GM23338 (cell line): ENCODE measurements around the gene CLDN11. TPM values are rescaled to one million over a fixed set of nuclear protein-coding genes. Genes with fewer than 3 reads are reported as not detected.
A peak's percentile ranks its signal among the peaks of the same experiment; 100 is the strongest.

Experiments
- ATAC-seq: fragments of 200-7000 bp; cut with Tn5 transposase; 3 replicates; pipeline ENCODE4 v1.9.1; 2020
- DNase-seq: peaks from one replicate; pipeline ENCODE4 v3.0.0-alpha.2; 2015; ENCODE audit warnings: low spot score
- H2AFZ ChIP-seq: fragments of 200-600 bp; sonication (generic); 2 replicates; pipeline ENCODE4 v1.8.0; 2016; ENCODE audit warnings: antibody characterized with exemption, mild to moderate bottlenecking, moderate library complexity
- H3F3A ChIP-seq: fragments of 200-600 bp; sonication (generic); replicated peaks from 2 replicates; pipeline ENCODE4 v1.8.0; 2017; ENCODE audit warnings: antibody characterized with exemption, mixed run types, low read depth
- H3K27ac ChIP-seq: fragments of 200-600 bp; sonication (generic); 2 replicates; pipeline ENCODE4 v1.6.1; 2016; ENCODE audit warnings: low read depth
- H3K27me3 ChIP-seq: fragments of 200-600 bp; sonication (generic); 2 replicates; pipeline ENCODE4 v1.8.0; 2016; ENCODE audit warnings: mild to moderate bottlenecking, mixed run types, moderate library complexity; ENCODE audit not compliant: insufficient read depth
- H3K36me3 ChIP-seq: fragments of 200-600 bp; sonication (generic); 2 replicates; pipeline ENCODE4 v1.8.0; 2016; ENCODE audit warnings: mild to moderate bottlenecking; ENCODE audit not compliant: insufficient read depth
- H3K4me1 ChIP-seq: fragments of 200-600 bp; sonication (generic); 2 replicates; pipeline ENCODE4 v1.8.0; 2016; ENCODE audit warnings: mild to moderate bottlenecking, moderate library complexity; ENCODE audit not compliant: insufficient read depth
- H3K4me2 ChIP-seq: fragments of 200-600 bp; sonication (generic); 2 replicates; pipeline ENCODE4 v1.7.1; 2017; ENCODE audit warnings: mixed run types
- H3K4me3 ChIP-seq: fragments of 200-600 bp; sonication (generic); 2 replicates; pipeline ENCODE4 v1.6.1; 2016; ENCODE audit warnings: mixed run types
- H3K79me2 ChIP-seq: fragments of 200-600 bp; sonication (generic); replicated peaks from 2 replicates; pipeline ENCODE4 v1.8.0; 2017; ENCODE audit warnings: mild to moderate bottlenecking; ENCODE audit not compliant: insufficient read depth
- H3K9me2 ChIP-seq: fragments of 200-600 bp; sonication (generic); 2 replicates; pipeline ENCODE4 v1.8.0; 2017; ENCODE audit not compliant: insufficient read depth
- H4K20me1 ChIP-seq: fragments of 200-600 bp; sonication (generic); replicated peaks from 2 replicates; pipeline ENCODE4 v1.8.0; 2017; ENCODE audit warnings: mild to moderate bottlenecking; ENCODE audit not compliant: insufficient read depth
- H3K27ac Mint-ChIP-seq: 2 replicates; pipeline ENCODE4 v1.8.0; 2020; ENCODE audit warnings: inconsistent platforms, mild to moderate bottlenecking, moderate library complexity, mixed read lengths
- H3K27me3 Mint-ChIP-seq: 3 replicates; pipeline ENCODE4 v1.8.0; 2022; ENCODE audit warnings: low read depth, mild to moderate bottlenecking, moderate library complexity, mixed read lengths, inconsistent platforms; ENCODE audit not compliant: insufficient read depth, poor library complexity
- H3K36me3 Mint-ChIP-seq: 3 replicates; pipeline ENCODE4 v1.8.0; 2021; ENCODE audit warnings: low read depth, mild to moderate bottlenecking, inconsistent platforms, moderate library complexity, mixed read lengths
- H3K4me1 Mint-ChIP-seq: 3 replicates; pipeline ENCODE4 v1.8.0; 2020; ENCODE audit warnings: mild to moderate bottlenecking, inconsistent platforms, mixed read lengths
- H3K4me3 Mint-ChIP-seq: 3 replicates; pipeline ENCODE4 v1.8.0; 2021; ENCODE audit warnings: moderate library complexity, mild to moderate bottlenecking, inconsistent platforms, mixed read lengths
- H3K9me3 Mint-ChIP-seq: 3 replicates; pipeline ENCODE4 v1.8.0; 2020; ENCODE audit warnings: moderate library complexity, mild to moderate bottlenecking, inconsistent platforms, mixed read lengths
- CREB1 ChIP-seq: fragments of 250-450 bp; sonication (Bioruptor Pico); IDR thresholded peaks from 2 replicates; pipeline ENCODE4 v1.5.0; 2020; ENCODE audit warnings: low read depth, mild to moderate bottlenecking, moderate library complexity
- ETS1 ChIP-seq: IDR thresholded peaks from 2 replicates; pipeline ENCODE4 v1.6.1; 2016; ENCODE audit warnings: antibody characterized with exemption
- EZH2 ChIP-seq: fragments of 200-600 bp; sonication (generic); IDR thresholded peaks from one replicate; pipeline ENCODE4 v1.8.0; 2017; ENCODE audit warnings: antibody characterized with exemption, mild to moderate bottlenecking, low read depth; ENCODE audit not compliant: unreplicated experiment
- EZH2phosphoT487 ChIP-seq: fragments of 200-600 bp; sonication (generic); IDR thresholded peaks from one replicate; pipeline ENCODE4 v1.8.1; 2018; ENCODE audit warnings: antibody characterized with exemption; ENCODE audit not compliant: unreplicated experiment
- JUNB ChIP-seq: IDR thresholded peaks from one replicate; pipeline ENCODE4 v1.6.1; 2016; ENCODE audit warnings: antibody characterized with exemption; ENCODE audit not compliant: unreplicated experiment
- NANOG ChIP-seq: IDR thresholded peaks from 2 replicates; pipeline ENCODE4 v1.6.1; 2016; ENCODE audit warnings: antibody characterized with exemption, borderline replicate concordance
- POLR2AphosphoS5 ChIP-seq: IDR thresholded peaks from 2 replicates; pipeline ENCODE4 v1.6.1; 2016; ENCODE audit warnings: antibody characterized with exemption, low read depth
- STAT1 ChIP-seq: IDR thresholded peaks from one replicate; pipeline ENCODE4 v1.6.1; 2016; ENCODE audit warnings: antibody characterized with exemption; ENCODE audit not compliant: unreplicated experiment
- ZNF114 ChIP-seq: fragments of 250-450 bp; sonication (Bioruptor Pico); IDR thresholded peaks from 2 replicates; pipeline ENCODE4 v1.5.0; 2020; ENCODE audit warnings: mild to moderate bottlenecking, moderate library complexity
- ZNF331 ChIP-seq: fragments of 250-450 bp; sonication (Bioruptor Pico); IDR thresholded peaks from 2 replicates; pipeline ENCODE4 v1.5.0; 2020; ENCODE audit warnings: low read depth, mild to moderate bottlenecking, moderate library complexity
- polyA plus RNA-seq: library from polyadenylated mRNA; unstranded; fragments of >200 nt; fragmentation: Nextera tagmentation; extraction: Ambion mirVana; gene quantifications from 2 replicates; pipeline ENCODE4 v1.2.1, GENCODE V29; 2016
- total RNA-seq: library from RNA; depleted of rRNA; stranded (reverse); fragments of >200 nt; shearing (Covaris generic); gene quantifications from 2 replicates; pipeline ENCODE4 v1.2.3, GENCODE V29; 2014
- TF ChIP-seq, protein P1 (sequence below): fragments of 250-450 bp; sonication (Bioruptor Pico); IDR thresholded peaks from 2 replicates; pipeline ENCODE4 v1.5.0; 2020; ENCODE audit warnings: mild to moderate bottlenecking, moderate library complexity
- TF ChIP-seq, protein P2 (sequence below), 2 experiments: fragments of 200-600 bp in 1 of 2; sonication (generic) in 1 of 2; conservative IDR thresholded peaks; 2 replicates each; pipeline versions ENCODE4 v1.5.1 to v1.6.1; 2016 to 2017; ENCODE audit warnings: antibody characterized with exemption in 2 of 2, low read depth in 2 of 2, mild to moderate bottlenecking in 2 of 2, moderate library complexity in 1 of 2
- TF ChIP-seq, protein P3 (sequence below): IDR thresholded peaks from one replicate; pipeline ENCODE4 v1.6.1; 2018; ENCODE audit warnings: antibody characterized with exemption; ENCODE audit not compliant: unreplicated experiment

The CLDN11 gene
- total and polyA plus RNA-seq, 2 experiments from 2014 or later: 5.2 to 8.3 TPM

DNA sequence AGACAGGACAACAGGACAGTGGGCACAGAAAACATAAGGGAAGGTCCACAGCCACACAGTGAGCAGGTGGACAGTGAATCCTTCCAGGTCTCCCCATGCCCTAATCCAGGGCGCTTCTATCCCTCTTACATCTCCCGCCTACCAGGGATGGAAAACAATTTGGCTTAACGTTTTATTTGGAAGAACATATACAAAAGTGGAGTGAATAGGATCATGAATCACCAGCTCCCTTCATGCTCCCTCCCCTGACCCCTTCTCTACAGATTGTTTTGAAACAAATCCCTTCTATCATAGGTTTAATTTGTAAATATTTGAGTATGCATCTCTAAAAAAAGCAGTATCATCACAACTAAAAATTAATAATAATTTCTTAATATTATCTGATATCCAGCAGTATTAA, 52.5 kb downstream of the CLDN11 start:
- Histone ChIP-seq H3K79me2 (no peaks in the 10 kb centered on the region), H3K4me3 (no peak overlapping the region), H3K4me2 (no peak overlapping the region), H2AFZ (peak overlapping the region; percentile 87; the same call in 1 of the 2 replicates), H3K9me2 (no peaks in the 10 kb centered on the region), H3K36me3 (no peaks in the 10 kb centered on the region), H3K4me1 (peaks cover 21% of the 10 kb centered on the region), H4K20me1 (no peaks in the 10 kb centered on the region), H3K27me3 (no peaks in the 10 kb centered on the region), H3F3A (no peaks in the 10 kb centered on the region), H3K27ac (no peak overlapping the region)
- TF ChIP-seq NANOG (no peak), ZNF331 (no peak), STAT1 (no peak), POLR2AphosphoS5 (no peak), EZH2phosphoT487 (no peak), EZH2 (no peak), ETS1 (no peak), ZNF114 (CRISPR knock-in tag) (no peak), JUNB (no peak), CREB1 (CRISPR knock-in tag) (no peak)
- TF ChIP-seq, protein P1, sequence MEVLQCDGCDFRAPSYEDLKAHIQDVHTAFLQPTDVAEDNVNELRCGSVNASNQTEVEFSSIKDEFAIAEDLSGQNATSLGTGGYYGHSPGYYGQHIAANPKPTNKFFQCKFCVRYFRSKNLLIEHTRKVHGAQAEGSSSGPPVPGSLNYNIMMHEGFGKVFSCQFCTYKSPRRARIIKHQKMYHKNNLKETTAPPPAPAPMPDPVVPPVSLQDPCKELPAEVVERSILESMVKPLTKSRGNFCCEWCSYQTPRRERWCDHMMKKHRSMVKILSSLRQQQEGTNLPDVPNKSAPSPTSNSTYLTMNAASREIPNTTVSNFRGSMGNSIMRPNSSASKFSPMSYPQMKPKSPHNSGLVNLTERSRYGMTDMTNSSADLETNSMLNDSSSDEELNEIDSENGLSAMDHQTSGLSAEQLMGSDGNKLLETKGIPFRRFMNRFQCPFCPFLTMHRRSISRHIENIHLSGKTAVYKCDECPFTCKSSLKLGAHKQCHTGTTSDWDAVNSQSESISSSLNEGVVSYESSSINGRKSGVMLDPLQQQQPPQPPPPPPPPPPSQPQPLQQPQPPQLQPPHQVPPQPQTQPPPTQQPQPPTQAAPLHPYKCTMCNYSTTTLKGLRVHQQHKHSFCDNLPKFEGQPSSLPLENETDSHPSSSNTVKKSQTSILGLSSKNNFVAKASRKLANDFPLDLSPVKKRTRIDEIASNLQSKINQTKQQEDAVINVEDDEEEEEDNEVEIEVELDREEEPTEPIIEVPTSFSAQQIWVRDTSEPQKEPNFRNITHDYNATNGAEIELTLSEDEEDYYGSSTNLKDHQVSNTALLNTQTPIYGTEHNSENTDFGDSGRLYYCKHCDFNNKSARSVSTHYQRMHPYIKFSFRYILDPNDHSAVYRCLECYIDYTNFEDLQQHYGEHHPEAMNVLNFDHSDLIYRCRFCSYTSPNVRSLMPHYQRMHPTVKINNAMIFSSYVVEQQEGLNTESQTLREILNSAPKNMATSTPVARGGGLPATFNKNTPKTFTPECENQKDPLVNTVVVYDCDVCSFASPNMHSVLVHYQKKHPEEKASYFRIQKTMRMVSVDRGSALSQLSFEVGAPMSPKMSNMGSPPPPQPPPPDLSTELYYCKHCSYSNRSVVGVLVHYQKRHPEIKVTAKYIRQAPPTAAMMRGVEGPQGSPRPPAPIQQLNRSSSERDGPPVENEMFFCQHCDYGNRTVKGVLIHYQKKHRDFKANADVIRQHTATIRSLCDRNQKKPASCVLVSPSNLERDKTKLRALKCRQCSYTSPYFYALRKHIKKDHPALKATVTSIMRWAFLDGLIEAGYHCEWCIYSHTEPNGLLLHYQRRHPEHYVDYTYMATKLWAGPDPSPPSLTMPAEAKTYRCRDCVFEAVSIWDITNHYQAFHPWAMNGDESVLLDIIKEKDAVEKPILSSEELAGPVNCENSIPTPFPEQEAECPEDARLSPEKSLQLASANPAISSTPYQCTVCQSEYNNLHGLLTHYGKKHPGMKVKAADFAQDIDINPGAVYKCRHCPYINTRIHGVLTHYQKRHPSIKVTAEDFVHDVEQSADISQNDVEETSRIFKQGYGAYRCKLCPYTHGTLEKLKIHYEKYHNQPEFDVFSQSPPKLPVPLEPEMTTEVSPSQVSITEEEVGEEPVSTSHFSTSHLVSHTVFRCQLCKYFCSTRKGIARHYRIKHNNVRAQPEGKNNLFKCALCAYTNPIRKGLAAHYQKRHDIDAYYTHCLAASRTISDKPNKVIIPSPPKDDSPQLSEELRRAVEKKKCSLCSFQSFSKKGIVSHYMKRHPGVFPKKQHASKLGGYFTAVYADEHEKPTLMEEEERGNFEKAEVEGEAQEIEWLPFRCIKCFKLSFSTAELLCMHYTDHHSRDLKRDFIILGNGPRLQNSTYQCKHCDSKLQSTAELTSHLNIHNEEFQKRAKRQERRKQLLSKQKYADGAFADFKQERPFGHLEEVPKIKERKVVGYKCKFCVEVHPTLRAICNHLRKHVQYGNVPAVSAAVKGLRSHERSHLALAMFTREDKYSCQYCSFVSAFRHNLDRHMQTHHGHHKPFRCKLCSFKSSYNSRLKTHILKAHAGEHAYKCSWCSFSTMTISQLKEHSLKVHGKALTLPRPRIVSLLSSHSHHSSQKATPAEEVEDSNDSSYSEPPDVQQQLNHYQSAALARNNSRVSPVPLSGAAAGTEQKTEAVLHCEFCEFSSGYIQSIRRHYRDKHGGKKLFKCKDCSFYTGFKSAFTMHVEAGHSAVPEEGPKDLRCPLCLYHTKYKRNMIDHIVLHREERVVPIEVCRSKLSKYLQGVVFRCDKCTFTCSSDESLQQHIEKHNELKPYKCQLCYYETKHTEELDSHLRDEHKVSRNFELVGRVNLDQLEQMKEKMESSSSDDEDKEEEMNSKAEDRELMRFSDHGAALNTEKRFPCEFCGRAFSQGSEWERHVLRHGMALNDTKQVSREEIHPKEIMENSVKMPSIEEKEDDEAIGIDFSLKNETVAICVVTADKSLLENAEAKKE (CRISPR knock-in tag): no peak
- TF ChIP-seq, protein P2, sequence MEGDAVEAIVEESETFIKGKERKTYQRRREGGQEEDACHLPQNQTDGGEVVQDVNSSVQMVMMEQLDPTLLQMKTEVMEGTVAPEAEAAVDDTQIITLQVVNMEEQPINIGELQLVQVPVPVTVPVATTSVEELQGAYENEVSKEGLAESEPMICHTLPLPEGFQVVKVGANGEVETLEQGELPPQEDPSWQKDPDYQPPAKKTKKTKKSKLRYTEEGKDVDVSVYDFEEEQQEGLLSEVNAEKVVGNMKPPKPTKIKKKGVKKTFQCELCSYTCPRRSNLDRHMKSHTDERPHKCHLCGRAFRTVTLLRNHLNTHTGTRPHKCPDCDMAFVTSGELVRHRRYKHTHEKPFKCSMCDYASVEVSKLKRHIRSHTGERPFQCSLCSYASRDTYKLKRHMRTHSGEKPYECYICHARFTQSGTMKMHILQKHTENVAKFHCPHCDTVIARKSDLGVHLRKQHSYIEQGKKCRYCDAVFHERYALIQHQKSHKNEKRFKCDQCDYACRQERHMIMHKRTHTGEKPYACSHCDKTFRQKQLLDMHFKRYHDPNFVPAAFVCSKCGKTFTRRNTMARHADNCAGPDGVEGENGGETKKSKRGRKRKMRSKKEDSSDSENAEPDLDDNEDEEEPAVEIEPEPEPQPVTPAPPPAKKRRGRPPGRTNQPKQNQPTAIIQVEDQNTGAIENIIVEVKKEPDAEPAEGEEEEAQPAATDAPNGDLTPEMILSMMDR (conservative IDR thresholded peaks at IDR 0.05; ENCODE audit: low read depth in 2 of 2): no peak
- TF ChIP-seq, protein P3, sequence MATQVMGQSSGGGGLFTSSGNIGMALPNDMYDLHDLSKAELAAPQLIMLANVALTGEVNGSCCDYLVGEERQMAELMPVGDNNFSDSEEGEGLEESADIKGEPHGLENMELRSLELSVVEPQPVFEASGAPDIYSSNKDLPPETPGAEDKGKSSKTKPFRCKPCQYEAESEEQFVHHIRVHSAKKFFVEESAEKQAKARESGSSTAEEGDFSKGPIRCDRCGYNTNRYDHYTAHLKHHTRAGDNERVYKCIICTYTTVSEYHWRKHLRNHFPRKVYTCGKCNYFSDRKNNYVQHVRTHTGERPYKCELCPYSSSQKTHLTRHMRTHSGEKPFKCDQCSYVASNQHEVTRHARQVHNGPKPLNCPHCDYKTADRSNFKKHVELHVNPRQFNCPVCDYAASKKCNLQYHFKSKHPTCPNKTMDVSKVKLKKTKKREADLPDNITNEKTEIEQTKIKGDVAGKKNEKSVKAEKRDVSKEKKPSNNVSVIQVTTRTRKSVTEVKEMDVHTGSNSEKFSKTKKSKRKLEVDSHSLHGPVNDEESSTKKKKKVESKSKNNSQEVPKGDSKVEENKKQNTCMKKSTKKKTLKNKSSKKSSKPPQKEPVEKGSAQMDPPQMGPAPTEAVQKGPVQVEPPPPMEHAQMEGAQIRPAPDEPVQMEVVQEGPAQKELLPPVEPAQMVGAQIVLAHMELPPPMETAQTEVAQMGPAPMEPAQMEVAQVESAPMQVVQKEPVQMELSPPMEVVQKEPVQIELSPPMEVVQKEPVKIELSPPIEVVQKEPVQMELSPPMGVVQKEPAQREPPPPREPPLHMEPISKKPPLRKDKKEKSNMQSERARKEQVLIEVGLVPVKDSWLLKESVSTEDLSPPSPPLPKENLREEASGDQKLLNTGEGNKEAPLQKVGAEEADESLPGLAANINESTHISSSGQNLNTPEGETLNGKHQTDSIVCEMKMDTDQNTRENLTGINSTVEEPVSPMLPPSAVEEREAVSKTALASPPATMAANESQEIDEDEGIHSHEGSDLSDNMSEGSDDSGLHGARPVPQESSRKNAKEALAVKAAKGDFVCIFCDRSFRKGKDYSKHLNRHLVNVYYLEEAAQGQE: no peak
- Mint-ChIP-seq H3K4me3 (no peak overlapping the region), H3K4me1 (peaks cover 35% of the 10 kb centered on the region), H3K27ac (no peak overlapping the region), H3K36me3 (no peaks in the 10 kb centered on the region), H3K9me3 (no peaks in the 10 kb centered on the region), H3K27me3 (no peaks in the 10 kb centered on the region)
- DNase-seq (no peak), ATAC-seq (no peak)
